HG02885 (cell line): Measurements from ENCODE around the gene IER3.
"Not testable (repeated sequence)": the region's sequence is repeated elsewhere in the genome, so short reads cannot be mapped to it uniquely, and the experiment has no call there.

Source experiments
- ATAC-seq: cut with Tn5 transposase; IDR thresholded peaks from one replicate; pipeline ENCODE4 v1.9.1; 2021; ENCODE audit warnings: mild to moderate bottlenecking; ENCODE audit not compliant: unreplicated experiment, poor library complexity

IER3 gene

DNA sequence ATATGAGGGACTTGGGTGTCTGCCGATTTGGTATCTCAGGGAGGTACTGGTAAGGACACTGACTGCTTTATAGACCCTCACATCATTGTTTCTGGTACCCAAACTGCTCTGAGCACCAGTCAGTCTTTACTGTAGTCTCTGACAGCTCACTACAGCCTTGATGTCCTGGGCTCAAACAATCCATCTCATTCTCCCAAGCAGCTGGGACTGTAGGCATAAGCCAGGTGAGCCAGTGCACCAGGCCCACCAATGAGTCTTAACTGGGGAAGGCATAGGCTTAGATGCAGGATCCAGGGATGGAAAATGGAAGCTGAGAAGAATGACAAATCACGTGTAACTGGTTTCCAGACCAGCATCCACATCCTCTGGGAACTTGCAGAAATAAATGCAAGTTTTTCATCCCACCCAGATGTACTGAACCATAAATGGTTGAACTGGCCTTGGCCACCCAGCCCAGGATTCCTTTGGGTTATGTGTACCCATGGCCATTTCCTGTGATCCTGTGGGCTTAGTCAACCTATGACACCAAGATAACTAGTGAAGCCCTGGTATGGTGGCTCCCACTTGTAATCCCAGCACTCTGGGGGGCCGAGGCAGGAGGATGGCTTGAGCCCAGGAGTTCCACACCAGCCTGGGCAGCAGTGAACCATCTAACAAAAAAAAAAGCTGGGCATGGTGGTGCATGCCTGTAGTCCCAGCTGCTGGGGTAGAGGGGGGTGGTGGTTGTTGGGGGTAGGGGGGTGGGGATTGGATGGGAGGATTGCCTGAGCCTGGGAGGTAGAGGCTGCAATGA, 18.4 kb downstream of the IER3 start:
- no peak for ATAC-seq

DNA sequence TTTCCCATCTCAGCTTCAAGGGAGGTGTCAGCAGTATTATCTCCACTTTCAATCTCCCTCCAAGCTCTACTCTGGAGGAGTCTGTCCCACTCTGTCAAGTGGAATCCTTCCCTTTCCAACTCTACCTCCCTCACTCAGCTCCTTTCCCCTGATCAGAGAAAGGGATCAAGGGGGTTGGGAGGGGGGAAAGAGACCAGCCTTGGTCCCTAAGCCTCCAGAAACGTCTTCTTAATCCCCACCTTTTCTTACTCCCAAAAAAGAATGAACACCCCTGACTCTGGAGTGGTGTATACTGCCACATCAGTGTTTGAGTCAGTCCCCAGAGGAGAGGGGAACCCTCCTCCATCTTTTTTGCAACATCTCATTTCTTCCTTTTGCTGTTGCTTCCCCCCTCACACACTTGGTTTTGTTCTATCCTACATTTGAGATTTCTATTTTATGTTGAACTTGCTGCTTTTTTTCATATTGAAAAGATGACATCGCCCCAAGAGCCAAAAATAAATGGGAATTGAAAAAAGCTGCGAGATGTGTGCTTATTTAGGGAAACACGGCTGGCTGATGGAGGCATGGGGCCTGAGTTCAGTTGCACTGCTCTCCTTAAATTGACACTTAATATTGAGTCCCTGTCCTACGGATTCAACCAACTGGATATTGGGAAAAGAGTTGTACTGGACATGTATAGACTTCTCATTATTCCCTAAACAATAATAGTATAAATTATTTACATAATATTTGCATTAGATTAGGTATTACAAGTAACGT, 19.3 kb downstream of the IER3 start:
- no peak for ATAC-seq

DNA sequence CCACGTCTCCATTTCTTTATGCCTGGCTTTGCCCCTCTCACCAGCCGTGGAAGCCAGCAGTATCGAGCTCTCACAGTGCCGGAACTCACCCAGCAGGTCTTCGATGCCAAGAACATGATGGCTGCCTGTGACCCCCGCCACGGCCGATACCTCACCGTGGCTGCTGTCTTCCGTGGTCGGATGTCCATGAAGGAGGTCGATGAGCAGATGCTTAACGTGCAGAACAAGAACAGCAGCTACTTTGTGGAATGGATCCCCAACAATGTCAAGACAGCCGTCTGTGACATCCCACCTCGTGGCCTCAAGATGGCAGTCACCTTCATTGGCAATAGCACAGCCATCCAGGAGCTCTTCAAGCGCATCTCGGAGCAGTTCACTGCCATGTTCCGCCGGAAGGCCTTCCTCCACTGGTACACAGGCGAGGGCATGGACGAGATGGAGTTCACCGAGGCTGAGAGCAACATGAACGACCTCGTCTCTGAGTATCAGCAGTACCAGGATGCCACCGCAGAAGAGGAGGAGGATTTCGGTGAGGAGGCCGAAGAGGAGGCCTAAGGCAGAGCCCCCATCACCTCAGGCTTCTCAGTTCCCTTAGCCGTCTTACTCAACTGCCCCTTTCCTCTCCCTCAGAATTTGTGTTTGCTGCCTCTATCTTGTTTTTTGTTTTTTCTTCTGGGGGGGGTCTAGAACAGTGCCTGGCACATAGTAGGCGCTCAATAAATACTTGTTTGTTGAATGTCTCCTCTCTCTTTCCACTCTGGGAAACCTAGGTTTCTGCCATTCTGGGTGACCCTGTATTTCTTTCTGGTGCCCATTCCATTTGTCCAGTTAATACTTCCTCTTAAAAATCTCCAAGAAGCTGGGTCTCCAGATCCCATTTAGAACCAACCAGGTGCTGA, 20.3 kb downstream of the IER3 start:
- ATAC-seq: not testable (repeated sequence)

DNA sequence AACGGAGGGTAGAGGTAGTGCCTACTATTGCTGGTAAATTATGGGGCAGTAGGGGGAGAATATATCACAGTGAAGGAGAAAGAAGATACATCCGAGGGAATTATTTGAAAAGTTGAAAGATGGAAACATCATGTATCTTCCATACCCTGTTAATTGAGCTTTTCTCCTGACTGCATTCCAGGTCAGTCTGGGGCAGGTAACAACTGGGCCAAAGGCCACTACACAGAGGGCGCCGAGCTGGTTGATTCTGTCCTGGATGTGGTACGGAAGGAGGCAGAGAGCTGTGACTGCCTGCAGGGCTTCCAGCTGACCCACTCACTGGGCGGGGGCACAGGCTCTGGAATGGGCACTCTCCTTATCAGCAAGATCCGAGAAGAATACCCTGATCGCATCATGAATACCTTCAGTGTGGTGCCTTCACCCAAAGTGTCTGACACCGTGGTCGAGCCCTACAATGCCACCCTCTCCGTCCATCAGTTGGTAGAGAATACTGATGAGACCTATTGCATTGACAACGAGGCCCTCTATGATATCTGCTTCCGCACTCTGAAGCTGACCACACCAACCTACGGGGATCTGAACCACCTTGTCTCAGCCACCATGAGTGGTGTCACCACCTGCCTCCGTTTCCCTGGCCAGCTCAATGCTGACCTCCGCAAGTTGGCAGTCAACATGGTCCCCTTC, 21.0 kb downstream of the IER3 start:
- ATAC-seq: not testable (repeated sequence)

DNA sequence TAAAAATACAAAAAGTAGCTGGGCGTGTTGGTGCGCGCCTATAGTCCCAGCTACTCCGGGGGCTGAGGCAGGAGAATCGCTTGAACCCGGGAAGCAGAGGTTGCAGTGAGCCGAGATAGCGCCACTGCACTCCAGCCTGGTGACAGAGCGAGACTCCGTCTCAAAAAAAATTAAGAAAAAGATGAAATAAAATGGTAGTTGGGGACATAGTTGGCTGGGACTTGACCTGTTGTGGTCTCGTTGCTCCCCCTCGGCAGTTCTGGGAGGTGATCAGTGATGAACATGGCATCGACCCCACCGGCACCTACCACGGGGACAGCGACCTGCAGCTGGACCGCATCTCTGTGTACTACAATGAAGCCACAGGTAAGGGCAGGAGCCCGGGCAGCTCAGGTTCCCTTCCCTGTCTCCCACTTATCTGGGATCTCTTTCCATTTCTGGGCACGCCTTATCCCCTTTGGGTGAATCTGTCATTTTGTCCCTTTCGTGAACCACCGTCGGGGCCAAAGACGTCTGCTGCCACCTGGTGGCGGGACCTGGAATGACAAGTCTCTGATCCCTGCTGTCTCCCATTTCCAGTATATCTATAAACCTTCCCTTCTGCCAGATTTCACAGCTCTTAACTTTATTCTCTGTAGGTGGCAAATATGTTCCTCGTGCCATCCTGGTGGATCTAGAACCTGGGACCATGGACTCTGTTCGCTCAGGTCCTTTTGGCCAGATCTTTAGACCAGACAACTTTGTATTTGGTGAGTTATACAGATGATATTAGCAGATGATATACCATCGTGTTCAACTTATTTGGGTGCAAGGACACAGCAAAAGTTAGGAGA, 21.9 kb downstream of the IER3 start:
- no peak for ATAC-seq

DNA sequence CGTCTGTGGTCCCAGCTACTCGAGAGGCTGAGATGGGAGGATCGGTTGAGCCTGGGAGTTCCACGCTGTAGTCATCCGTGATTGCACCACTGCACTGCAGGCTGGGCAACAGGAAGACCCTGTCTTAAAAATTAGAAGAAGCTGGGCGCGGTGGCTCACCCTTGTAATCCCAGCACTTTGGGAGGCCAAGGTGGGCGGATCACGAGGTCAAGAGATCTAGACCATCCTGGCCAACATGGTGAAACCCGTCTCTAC, 22.4 kb downstream of the IER3 start:
- ATAC-seq: not testable (repeated sequence)

DNA sequence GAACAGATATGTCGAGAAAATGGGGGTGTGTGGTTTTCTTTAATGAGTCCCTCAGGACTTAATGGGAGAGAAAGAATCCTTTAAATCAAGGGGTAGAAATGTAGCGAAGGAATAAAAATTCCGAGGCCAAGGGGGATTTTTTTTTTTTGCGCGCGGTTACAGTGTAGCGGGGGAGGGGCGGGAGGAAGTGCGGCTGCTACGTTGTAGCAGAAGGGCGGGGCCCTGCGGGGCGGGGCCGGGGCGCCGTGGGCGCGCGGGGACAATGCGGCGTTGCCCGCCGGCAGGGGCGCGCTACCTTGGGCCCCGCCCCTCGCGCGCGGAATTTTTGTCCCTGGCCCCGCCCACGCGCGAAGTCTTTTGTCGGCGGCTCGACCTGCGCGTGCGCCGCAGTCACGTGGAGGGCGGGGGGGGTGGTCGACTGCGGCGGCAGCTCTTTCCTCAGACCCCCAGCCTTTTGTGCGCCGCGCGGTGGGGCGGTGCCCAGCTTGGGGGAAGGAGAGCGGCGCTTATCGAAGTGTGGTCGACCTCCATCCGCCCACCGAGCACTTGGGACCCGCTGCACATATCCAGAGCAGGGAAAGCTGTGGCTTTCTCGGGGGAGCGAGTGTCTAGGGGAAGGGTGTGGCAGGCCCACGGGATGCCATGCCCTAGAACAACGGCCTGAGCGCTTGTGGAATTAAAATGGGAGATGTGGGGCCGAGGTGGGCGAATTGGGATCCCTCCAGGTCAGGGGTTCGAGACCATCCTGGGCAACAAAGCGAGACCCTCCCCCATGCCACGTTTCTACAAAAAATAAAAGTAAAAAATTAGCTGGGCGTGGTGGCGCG, 22.9 kb downstream of the IER3 start:
- peak; percentile 34 for ATAC-seq

DNA sequence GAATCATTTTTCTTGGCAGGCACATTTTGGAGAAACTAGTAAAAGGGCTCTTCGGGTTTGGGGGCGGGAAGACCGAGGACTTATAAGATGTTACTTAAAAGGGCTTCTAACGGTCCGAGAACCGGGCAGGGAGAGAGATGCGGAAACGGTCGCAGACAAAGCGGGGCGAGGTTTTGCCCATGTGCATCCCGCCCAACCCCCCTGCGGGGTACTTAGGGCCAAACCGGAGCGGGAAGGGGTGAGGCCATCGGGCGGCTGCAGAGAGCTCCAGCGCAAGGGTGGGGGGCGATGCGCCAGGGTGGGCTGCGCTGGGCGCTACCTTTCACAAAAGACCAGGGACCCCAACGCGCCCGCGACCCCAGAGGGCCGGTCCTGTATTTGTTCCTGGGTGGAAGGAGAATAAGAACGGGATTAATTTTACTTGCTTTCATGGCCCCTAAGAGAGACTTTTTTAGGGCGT, 23.6 kb downstream of the IER3 start:
- ATAC-seq: no peak

DNA sequence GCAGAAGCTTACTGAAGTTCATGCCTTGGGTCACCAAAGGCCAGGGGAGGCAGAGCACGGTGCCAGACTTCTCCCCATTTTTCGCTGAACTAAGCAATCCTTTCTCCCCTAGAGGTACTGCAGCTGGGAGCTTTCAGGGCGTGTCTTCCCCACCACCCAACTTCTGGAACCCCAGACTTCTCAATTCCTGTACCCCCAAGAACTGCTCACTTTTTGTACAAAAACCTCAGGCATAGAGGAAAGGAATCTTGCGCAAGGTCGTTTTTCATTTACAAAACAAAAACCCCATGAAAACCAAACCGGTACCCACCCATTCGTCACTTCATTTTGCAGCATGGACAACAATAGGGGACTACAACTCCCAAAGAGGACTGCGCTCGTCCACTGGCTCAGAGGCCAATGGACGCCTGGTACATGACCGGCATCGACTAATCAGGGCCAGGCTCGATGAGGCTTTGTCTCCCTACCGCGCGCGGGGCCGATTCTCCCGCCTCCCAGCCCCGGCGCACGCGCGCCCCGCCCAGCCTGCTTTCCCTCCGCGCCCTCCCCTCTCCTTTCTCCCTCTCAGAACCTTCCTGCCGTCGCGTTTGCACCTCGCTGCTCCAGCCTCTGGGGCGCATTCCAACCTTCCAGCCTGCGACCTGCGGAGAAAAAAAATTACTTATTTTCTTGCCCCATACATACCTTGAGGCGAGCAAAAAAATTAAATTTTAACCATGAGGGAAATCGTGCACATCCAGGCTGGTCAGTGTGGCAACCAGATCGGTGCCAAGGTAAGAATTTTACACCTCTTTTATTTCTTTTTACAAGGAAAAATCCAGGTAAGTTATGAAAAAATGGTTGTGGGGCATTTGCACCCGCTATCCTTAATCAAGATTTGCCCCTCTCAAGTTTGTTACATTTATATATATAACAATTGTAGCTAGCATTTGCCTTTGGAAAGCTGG, 24.3 kb downstream of the IER3 start, which contains the start of gene TUBB:
Gene TUBB (plus strand): TSS at position 562 of the 947 bp plus-strand sequence. CDS start 155 bp downstream, at position 717.
- ATAC-seq: peak; percentile 48

DNA sequence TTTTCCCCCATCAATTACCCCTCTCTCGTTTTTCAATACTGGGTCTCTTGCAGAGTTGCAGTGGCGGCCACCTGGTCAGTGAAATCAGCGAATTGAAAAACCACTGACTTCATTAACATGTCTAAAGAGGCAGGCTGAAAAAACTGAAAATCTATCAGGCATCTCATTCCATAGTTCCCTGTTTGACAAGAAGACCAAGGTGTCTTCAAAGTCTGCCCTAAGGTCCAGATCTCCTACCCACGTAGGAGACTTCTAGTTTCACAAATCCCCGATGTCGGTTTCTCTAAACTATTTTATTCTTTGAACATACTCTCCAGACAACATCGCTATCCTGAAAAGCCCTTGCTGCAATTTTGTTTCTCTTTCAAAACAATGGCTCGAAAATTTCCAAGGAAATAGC, 25.0 kb downstream of the IER3 start:
- ATAC-seq: no peak

DNA sequence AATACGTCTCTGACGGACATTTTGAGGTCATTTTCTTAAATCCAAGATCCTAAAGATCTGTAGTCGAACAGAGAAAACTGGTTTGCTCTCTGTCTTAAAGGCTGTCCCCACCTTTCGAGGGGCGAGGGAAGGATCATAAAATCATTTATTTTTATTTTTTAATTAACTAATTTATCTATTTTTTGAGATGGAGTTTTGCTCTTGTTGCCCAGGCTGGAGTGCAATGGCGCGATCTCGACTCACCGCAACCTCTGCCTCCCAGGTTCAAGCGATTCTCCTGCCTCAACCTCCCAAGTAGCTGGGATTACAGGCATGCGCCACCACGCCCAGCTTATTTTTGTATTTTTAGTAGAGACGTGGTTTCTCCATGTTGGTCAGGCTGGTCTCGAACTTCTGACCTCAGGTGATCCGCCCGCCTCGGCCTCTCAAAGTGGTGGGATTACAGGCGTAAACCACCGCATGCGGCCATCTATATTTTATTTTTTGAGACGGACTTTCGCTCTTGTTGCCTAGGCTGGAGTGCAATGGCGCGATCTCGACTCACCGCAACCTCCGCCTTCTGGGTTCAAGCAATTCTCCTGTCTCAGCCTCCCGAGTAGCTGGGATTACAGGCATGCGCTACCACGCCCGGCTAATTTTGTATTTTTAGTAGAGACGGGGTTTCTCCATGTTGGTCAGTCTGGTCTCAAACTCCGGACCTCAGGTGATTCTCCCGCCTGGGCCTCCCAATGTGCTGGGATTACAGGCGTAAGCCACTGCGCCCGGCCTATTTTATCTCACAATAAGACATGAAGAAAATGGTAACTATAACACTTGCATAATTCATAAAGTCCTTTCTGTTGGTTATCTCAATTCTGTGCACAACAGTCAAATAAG, 26.3 kb downstream of the IER3 start:
- ATAC-seq: not testable (repeated sequence)

DNA sequence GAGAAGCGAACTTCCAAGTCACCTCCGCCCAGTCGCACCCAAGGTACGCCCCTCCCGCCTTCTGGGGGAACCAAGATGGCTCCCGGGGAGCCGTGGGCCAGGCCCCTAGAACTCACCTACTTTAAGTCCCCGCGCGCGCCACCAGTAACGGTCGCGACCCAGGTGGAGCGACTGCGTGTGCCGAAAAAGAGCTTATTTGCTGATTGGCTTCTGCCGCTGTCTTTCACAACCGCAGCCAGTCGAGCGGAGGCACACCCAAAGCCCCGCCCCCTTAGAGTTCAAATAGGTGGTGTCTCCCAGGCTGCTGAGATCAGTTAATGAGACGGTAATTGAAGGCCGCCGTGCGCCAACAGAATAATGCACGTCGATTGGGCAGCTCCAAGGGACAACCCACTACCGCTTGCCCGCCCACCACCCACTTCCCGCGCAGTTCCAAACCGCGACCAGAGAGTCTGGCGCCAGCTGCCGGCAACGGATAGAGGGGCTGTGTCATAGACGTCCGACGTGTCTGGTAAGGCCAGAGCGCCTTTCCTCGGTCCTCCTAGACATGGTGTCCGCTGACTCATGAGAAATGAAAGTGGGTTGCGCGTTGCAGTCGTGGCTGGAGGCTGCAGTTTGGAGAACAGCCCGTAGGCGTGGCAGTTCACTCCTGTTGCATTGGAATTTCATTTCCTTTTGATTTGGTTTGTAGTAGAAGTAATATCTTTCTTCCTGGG, 27.1 kb downstream of the IER3 start, which contains the start of gene MDC1:
Gene MDC1 (minus strand): TSS at position 153 of the 716 bp plus-strand sequence. CDS start 2,106 bp downstream, outside the sequence.
- peak; percentile 74 for ATAC-seq

DNA sequence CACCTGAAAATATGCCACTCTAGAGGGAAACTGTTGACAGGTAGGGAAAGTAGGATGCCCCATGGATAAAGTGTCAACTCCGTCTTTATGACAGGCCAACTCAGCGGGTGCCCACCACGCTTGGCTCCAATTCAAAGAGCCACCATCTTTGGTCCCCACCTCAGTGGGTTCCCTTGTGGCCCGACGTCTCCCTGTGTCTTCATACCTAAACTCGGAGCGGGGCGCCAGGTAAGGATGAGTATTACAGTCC, 27.5 kb downstream of the IER3 start:
- ATAC-seq: no peak

DNA sequence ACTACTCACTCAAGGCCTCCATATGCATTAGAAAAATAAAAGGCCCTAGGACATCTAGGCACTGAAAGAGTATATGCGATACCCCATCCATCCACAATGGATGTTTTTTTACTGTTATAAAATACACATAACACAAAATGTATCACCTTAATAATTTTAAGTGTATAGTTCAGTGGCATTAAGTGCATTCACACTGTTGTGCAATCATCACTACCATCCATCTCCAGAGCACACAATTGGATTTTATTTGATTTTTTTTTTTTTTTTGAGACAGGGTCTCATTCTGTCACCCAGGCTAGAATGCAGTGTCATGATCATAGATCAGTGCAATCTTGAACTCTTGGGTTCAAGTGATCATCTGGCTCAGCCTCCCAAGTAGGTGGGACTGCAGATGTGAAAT, 30.1 kb downstream of the IER3 start:
- ATAC-seq: no peak

DNA sequence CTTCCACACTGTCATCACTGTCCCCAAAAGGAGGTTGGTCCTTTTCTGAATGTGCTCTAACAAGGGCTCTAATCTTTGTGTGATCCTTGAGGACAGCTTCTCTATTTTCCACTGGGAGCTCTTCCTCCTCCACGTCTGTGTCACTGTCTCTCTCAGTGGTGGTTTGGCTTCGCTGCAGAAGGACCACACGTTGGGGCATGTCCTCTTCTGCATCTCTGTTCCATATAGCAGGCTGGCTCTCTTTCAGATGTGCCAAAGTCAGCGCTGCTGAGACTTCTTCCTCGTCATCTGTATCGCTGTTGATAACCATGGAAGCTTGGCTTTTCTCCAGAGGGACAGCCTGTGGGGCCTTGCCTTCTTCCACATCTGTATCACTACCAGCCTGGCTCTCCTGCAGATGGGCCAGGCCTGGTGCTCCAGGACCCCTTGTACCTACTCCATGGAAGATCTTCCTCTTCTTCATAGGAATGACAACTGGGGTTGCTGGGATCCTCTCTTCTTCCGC, 31.9 kb downstream of the IER3 start:
- ATAC-seq: no peak
